PC-3 (cell line): ENCODE data around the gene MARF1.

Source experiments
- EZH2 ChIP-seq: fragments of 300-600 bp; sonication (generic); IDR thresholded peaks from one replicate; pipeline ENCODE4 v1.6.1; 2017; ENCODE audit warnings: antibody characterized with exemption, mild to moderate bottlenecking, low read length; ENCODE audit not compliant: unreplicated experiment
- TF ChIP-seq, protein P1 (sequence below): fragments of 300-600 bp; sonication (generic); conservative IDR thresholded peaks from 2 replicates; pipeline ENCODE4 v1.5.1; 2017; ENCODE audit warnings: antibody characterized with exemption, low read depth, mild to moderate bottlenecking, low read length

DNA sequence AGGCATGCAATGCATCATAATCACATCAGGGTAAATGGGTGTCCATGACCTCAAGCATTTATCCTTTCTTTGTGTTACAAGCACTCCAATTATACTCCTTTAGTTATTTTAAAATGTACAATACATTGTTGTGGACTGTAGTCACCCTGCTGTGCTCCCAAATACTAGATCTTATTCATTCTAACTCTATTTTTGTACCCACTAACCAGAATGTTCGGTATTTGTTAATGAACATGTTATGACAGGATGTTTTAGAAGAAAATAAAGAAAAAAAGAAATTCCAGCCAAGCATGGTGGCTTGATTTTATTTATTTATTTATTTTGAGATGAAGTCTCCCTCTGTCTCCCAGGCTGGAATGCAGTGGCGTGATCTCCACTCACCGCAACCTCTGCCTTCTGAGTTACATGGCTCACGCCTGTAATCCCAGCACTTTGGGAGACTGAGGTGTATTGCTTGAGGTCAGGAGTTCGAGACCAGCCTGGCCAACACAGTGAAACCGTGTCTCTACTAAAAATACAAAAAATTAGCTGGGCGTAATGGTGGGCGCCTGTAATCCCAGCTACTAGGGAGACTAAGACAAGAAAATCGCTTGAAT is 5.3 kb upstream of the MARF1 start:
- TF ChIP-seq, protein P1, sequence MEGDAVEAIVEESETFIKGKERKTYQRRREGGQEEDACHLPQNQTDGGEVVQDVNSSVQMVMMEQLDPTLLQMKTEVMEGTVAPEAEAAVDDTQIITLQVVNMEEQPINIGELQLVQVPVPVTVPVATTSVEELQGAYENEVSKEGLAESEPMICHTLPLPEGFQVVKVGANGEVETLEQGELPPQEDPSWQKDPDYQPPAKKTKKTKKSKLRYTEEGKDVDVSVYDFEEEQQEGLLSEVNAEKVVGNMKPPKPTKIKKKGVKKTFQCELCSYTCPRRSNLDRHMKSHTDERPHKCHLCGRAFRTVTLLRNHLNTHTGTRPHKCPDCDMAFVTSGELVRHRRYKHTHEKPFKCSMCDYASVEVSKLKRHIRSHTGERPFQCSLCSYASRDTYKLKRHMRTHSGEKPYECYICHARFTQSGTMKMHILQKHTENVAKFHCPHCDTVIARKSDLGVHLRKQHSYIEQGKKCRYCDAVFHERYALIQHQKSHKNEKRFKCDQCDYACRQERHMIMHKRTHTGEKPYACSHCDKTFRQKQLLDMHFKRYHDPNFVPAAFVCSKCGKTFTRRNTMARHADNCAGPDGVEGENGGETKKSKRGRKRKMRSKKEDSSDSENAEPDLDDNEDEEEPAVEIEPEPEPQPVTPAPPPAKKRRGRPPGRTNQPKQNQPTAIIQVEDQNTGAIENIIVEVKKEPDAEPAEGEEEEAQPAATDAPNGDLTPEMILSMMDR = no peak
- no peak for TF ChIP-seq EZH2
